ENCODE measurements around the gene CPHXL. TPM values are rescaled to one million over a fixed set of nuclear protein-coding genes. Genes with fewer than 3 reads are reported as not detected.

The CPHXL gene
- total RNA-seq: not detected in 2 replicates

DNA sequence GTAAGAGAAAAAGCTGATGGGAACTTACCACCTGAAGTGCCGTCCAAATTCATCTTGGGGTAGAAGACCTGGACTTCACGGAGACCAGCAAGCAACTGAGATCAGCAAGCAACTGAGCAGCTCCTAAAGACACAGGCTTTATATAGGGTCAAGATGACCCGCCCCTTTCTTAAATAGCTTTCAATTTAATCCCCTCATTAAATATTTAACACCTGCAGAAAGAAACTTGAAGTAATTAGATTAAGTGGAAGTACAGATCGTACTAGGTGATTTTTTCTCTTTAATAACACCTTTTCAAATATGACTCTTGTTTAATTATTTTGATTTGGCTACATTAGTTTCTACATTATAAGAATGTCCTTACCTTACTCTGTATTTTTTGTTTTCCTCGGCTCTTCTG, at the start of gene CPHXL:
CPHXL (minus strand) TSS at position 101 of the 400 bp plus-strand sequence; CDS start at position 53, 48 bp downstream.

GRCh38 chr16:75701361-75701760, 24.9 kb downstream of the CPHXL start, which contains the start of gene DUXB:
DUXB (minus strand) TSS chr16:75701461; CDS start chr16:75701418, 43 bp downstream.

GRCh38 chr16:75676909-75677308, 49.4 kb downstream of the CPHXL start, which contains the start of gene CPHXL2:
CPHXL2 (minus strand) TSS chr16:75677009; CDS start chr16:75676999, 10 bp downstream.

Other genes with a start within 250 kb of the CPHXL start
- gene CHST6, start 231.0 kb downstream of the CPHXL start, total RNA-seq: 0.31 and 0.92 TPM in 2 replicates
- 0.13 TPM in 1 of 2 replicates, not detected in the other for gene CHST5, start 190.4 kb downstream of the CPHXL start, total RNA-seq
- 12.0 and 15.5 TPM in 2 replicates for gene TMEM231, start 170.2 kb downstream of the CPHXL start, total RNA-seq
- gene GABARAPL2, start 160.1 kb downstream of the CPHXL start, total RNA-seq: 38.8 and 52.6 TPM in 2 replicates
- 35.8 and 57.1 TPM in 2 replicates for gene ADAT1, start 103.2 kb downstream of the CPHXL start, total RNA-seq
- gene KARS1, start 78.8 kb downstream of the CPHXL start, total RNA-seq: 135 and 143 TPM in 2 replicates
- gene TERF2IP, start 78.7 kb downstream of the CPHXL start, total RNA-seq: 50.1 and 50.7 TPM in 2 replicates
- gene CPHXL2, start 49.5 kb downstream of the CPHXL start, total RNA-seq: not detected in 2 replicates
- not detected in 2 replicates for gene DUXB, start 25.0 kb downstream of the CPHXL start, total RNA-seq